HG03175 (cell line): ENCODE measurements around the gene CENPU.

Source experiments
- ATAC-seq: cut with Tn5 transposase; IDR thresholded peaks from one replicate; pipeline ENCODE4 v1.9.1; 2021; ENCODE audit warnings: mild to moderate bottlenecking, moderate library complexity; ENCODE audit not compliant: unreplicated experiment

Gene CENPU

GRCh38 chr4:184645904-184646610 is 87.8 kb downstream of the CENPU start:
- no peak for ATAC-seq

- ATAC-seq, result no peak
Measured at GRCh38 chr4:184644553-184645307, 89.2 kb downstream of the CENPU start.
